ENCODE measurements around the gene RSRC1. TPM values are rescaled to one million over a fixed set of nuclear protein-coding genes. Genes with fewer than 3 reads are reported as not detected.

RSRC1 gene
- total RNA-seq, 1 experiment from 2014 or later: 37.9 TPM

- Histone ChIP-seq H3T11ph (ENCODE audit: low read length) (no peak overlapping the region), H3K23ac (ENCODE audit: insufficient read length, low read depth, low read length) (no peak overlapping the region), H3K4ac (ENCODE audit: low read depth, low read length) (no peak overlapping the region), H3K56ac (ENCODE audit: insufficient read length, low read depth, low read length) (no peak overlapping the region), H2BK5ac (ENCODE audit: insufficient read length, low read length) (no peak overlapping the region), H3K9me3 (ENCODE audit: control insufficient read depth, low read depth, low read length) (no peaks in the 10 kb centered on the region), H3K27me3 (ENCODE audit: insufficient read depth, low read length) (no peaks in the 10 kb centered on the region), H4K20me1 (ENCODE audit: control insufficient read depth, insufficient read depth, insufficient read length) (no peaks in the 10 kb centered on the region), H3K9ac (ENCODE audit: extremely low read depth, insufficient read length, low read length) (no peak overlapping the region), H3K23me2 (ENCODE audit: insufficient read length, low read depth, low read length, poor library complexity, severe bottlenecking) (no peaks in the 10 kb centered on the region), H3K18ac (ENCODE audit: insufficient read length, low read depth, low read length) (no peak overlapping the region), H3K4me1 (ENCODE audit: insufficient read depth, low read length) (no peaks in the 10 kb centered on the region), H2BK12ac (ENCODE audit: insufficient read length, low read depth, low read length) (no peak overlapping the region), H4K91ac (ENCODE audit: insufficient read length, low read depth, low read length) (no peak overlapping the region), H2BK15ac (ENCODE audit: low read depth, low read length) (no peak overlapping the region), H3K79me2 (ENCODE audit: insufficient read depth, low read length) (no peaks in the 10 kb centered on the region), H2AFZ (ENCODE audit: low read length) (no peak overlapping the region), H4K5ac (ENCODE audit: insufficient read length, low read depth, low read length) (no peak overlapping the region), H2AK5ac (ENCODE audit: insufficient read length, low read length) (no peak overlapping the region), H2BK20ac (ENCODE audit: low read depth, low read length, poor library complexity, severe bottlenecking) (no peak overlapping the region), H3K14ac (ENCODE audit: insufficient read depth, low read length) (no peak overlapping the region), H3K4me2 (ENCODE audit: insufficient read depth, insufficient read length, low read length) (no peak overlapping the region), H2BK120ac (ENCODE audit: low read depth, low read length, poor library complexity, severe bottlenecking) (no peak overlapping the region), H3K27ac (ENCODE audit: insufficient read length, low read depth, low read length) (no peak overlapping the region), H3K79me1 (ENCODE audit: insufficient read depth, low read depth, low read length, poor library complexity, severe bottlenecking) (no peaks in the 10 kb centered on the region), H4K8ac (replicated peaks; ENCODE audit: insufficient read length, low read depth, low read length) (no peak overlapping the region)
- DNase-seq: no peak
- no peak for TF ChIP-seq CTCF (conservative IDR thresholded peaks at IDR 0.05)
- Mint-ChIP-seq H3K27ac (no peak overlapping the region), H3K36me3 (ENCODE audit: insufficient read depth in 1 of 3, low read depth in 3 of 3) (peaks cover 3 to 7% (median 5%) of the 10 kb centered on the region in 3 experiments), H3K27me3 (ENCODE audit: low read depth) (no peaks in the 10 kb centered on the region), H3K4me3 (no peak overlapping the region), H3K4me1 (no peaks in the 10 kb centered on the region), H3K9me3 (no peaks in the 10 kb centered on the region)
- WGBS (ENCODE audit: extremely low coverage, insufficient read length, low lambda C conversion rate): no CpG with 5 or more reads among the region's 2 CpGs
Measured at GRCh38 chr3:158152186-158152585, 42.3 kb downstream of the RSRC1 start.
